Retinal pigment epithelial cell (primary cell): Measurements from ENCODE around the gene NR6A1.

Experiments used
- DNase-seq: peaks from one replicate; pipeline ENCODE4 v3.0.0-alpha.2; 2010; ENCODE audit warnings: low read depth
- H3K4me3 ChIP-seq: 2 replicates; pipeline ENCODE4 v1.5.1; 2011; ENCODE audit warnings: mild to moderate bottlenecking, low read length, control low read depth, moderate library complexity
- TF ChIP-seq, protein P1 (sequence below): conservative IDR thresholded peaks from 2 replicates; pipeline ENCODE4 v1.5.1; 2011; ENCODE audit warnings: low read depth, low read length, control low read depth, inconsistent platforms

NR6A1 gene

DNA sequence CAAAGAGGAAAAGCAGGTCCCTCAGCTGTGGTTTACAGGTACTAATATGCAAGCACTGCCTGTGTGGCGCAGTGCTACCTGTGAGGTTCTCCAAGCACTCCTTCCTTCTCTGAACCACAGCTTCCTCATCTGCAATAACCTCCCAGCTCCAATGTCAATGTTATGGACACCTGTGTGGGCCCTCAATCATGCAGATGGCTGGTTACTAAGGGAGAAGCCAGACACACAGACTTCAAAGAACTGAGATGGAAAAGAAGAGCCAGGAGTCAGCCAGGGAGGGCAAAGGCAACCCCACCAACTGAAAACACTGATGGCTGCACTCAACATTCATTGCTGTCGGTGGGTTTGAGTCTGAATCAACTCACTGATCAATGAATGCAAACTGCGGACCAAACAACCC, 77.7 kb downstream of the NR6A1 start:
- TF ChIP-seq, protein P1, sequence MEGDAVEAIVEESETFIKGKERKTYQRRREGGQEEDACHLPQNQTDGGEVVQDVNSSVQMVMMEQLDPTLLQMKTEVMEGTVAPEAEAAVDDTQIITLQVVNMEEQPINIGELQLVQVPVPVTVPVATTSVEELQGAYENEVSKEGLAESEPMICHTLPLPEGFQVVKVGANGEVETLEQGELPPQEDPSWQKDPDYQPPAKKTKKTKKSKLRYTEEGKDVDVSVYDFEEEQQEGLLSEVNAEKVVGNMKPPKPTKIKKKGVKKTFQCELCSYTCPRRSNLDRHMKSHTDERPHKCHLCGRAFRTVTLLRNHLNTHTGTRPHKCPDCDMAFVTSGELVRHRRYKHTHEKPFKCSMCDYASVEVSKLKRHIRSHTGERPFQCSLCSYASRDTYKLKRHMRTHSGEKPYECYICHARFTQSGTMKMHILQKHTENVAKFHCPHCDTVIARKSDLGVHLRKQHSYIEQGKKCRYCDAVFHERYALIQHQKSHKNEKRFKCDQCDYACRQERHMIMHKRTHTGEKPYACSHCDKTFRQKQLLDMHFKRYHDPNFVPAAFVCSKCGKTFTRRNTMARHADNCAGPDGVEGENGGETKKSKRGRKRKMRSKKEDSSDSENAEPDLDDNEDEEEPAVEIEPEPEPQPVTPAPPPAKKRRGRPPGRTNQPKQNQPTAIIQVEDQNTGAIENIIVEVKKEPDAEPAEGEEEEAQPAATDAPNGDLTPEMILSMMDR: no peak
- no peak for DNase-seq
- no peak overlapping the region for H3K4me3 ChIP-seq

DNA sequence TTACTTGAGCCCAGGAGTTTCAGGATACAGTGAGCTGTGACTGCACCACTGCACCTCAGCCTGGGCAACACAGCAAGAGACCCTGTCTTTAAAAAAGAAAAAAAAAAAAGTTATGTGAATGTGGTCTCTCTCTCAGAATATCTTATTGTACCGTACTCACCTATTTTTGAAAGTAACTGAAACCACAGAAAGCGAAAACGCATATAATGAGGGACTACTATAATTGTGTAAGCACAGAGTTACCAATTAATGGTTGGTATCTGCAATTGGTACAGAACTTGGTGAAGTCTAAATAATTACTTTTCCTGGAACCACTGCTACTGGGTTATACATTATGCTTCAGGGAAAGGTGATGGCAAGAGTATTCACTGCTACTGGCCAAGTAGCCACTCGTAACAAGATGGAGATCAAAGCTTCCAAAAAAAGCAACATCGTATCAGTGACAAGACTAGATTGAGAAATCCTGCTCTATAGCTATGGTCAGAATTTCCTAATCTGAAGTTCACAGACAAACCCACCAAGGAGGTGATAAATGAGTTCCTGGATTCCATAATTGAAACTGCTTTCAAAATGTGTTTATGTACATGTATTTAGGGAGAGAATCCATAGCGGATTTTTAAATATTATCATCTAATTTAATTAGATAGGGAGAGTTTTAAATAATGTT, 82.7 kb downstream of the NR6A1 start:
- no peak for DNase-seq
- H3K4me3 ChIP-seq: no peak overlapping the region
- TF ChIP-seq, protein P1: no peak

DNA sequence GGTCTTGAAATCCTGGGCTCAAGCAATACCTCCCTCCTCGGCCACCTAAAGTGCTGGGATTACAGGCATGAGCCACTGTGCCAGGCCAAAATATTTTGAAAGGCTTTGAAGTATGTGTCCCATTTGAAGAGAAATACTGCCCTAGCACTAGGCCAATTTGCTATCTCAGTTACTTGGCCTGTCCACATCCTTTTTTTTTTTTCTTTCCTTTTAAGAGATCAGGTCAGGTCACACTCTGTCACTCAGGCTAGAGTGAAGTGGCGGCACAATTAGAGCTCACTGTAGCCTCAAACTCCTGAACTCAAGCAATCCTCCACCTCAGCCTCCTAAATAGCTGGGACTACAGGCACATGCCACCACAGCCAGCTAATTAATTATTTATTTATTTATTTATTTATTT, 84.2 kb downstream of the NR6A1 start:
- no peak for DNase-seq
- no peak overlapping the region for H3K4me3 ChIP-seq
- TF ChIP-seq, protein P1: no peak

DNA sequence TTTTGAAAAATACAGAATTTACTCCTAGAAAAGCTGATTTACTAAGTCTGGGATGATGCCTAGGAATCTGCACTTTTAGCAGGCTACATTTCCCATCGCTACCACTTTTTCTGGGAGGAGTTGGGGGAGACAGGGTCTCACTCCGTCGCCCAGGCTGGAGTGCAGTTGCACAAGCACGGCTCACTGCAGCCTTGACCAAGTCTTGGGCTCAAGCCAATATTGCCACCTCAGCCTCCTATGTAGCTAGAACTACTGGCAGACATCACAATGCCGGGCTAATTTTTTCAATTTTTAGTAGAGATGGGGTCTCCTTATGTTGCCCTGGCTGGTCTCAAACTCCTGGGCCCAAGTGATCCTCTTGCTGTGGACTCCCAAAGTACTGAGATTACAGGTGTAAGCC, 85.9 kb downstream of the NR6A1 start:
- TF ChIP-seq, protein P1: no peak
- DNase-seq: no peak
- no peak overlapping the region for H3K4me3 ChIP-seq

DNA sequence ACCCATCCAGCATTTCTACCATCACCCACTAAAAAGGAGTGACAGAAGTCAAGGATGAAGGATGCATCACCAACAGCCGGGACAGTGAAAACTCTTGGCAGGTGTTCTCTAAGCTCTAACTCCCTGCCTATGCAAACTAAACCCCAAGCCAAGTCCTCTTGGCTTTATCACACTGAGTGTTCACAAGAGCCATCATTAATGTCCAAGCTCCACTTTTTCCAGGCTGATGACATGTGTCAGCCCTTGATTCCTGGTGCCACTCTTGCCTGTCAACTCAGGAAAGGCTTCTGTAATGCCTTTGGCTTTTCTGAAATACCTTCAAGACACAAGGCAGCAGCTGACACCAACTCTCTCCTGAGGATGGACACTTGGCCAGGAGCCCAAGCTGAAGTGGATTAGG, 86.9 kb downstream of the NR6A1 start:
- TF ChIP-seq, protein P1: no peak
- DNase-seq: no peak
- no peak overlapping the region for H3K4me3 ChIP-seq

DNA sequence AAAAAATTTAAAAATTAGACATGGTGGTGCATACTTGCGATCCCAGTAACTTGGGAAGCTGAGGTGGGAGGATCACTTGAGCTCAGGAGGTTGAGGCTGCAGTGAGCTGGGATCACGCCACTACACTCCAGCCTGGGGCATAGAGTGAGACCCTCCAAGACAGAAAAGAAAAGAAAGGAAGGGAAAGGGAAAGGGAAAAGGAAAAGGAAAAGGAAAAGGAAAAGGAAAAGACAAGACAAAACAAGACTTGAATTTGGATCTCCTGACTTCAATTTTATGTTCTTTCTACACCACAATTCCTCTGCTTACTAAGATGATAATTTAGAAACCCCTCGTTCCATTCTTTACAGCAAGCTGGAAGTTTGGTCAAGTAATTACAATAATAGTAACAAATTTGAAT, 88.1 kb downstream of the NR6A1 start:
- DNase-seq: no peak
- TF ChIP-seq, protein P1: no peak

DNA sequence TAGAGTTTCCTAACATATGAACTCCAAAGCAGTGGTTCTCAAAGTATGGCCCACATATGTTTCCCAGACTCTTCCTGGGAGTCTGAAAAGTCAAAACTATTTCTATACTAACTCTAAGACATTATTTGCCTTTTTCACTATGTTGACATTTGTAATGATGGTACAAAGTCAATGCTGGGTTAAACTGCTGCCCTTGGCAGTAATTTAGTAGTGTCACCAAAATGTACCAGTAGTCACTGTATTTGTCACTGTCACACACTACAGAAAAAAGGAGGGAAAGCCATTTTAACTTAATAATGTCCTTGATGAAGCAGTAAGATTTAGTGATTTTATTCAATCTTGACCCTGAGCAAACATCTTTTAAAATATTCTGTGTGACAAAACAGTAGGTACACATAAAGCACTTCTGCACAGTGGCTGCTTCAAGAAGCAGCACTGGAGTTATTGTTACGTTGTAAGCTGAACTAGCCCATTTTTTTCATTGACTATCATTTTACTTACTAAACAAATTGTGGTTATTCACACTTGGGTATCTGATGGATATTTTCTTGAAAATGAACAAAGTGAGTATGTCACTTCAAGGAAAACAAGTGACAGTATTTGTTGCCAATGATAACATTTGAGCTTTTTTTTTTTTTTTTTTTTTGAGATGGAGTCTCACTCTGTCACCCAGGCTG, 90.3 kb downstream of the NR6A1 start:
- TF ChIP-seq, protein P1: no peak
- H3K4me3 ChIP-seq: no peak overlapping the region
- no peak for DNase-seq

More for the DNA sequence above, 88.1 kb downstream of the NR6A1 start:
- H3K4me3 ChIP-seq: no peak overlapping the region
